Measurements from ENCODE around the gene MPP3. TPM values are rescaled to one million over a fixed set of nuclear protein-coding genes. Genes with fewer than 3 reads are reported as not detected.
"Not testable (repeated sequence)": the region's sequence is repeated elsewhere in the genome, so short reads cannot be mapped to it uniquely, and the experiment has no call there.

Gene MPP3
- total RNA-seq, 1 experiment from 2014 or later, result 19.5 TPM

GRCh38 chr17:43799047-43799446 is 33.9 kb downstream of the MPP3 start:
- Histone ChIP-seq H3K27ac (ENCODE audit: low read depth, low read length) (no peak overlapping the region), H2AFZ (ENCODE audit: low read depth, low read length, poor library complexity, severe bottlenecking) (no peak overlapping the region), H3K9ac (ENCODE audit: low read length) (no peak overlapping the region), H3K9me2 (ENCODE audit: insufficient read depth) (no peaks in the 10 kb centered on the region), H3K4me1 (ENCODE audit: control insufficient read depth in 1 of 2, insufficient read depth in 2 of 2, low read length in 2 of 2) (no peaks in the 10 kb centered on the region; a peak in 1 of 4 replicates), H3K4me2 (ENCODE audit: low read length) (no peak overlapping the region), H3K79me2 (ENCODE audit: insufficient read depth, low read length) (no peaks in the 10 kb centered on the region), H3K36me3 (ENCODE audit: control insufficient read depth in 1 of 2, insufficient read depth in 2 of 2, low read length in 2 of 2) (peaks cover 2 to 12% of the 10 kb centered on the region in 2 experiments; a peak in 2 of 4 replicates), H3K27me3 (ENCODE audit: insufficient read depth, low read length) (no peaks in the 10 kb centered on the region), H3K4me3 (replicated peaks in 1 of 2; ENCODE audit: low read depth in 1 of 2, low read length in 2 of 2) (no peak overlapping the region), H4K20me1 (ENCODE audit: insufficient read depth) (no peaks in the 10 kb centered on the region), H3K9me3 (ENCODE audit: control insufficient read depth in 1 of 2, insufficient read depth in 1 of 2, low read depth in 1 of 2, low read length in 2 of 2) (no peaks in the 10 kb centered on the region)
- no peak for ATAC-seq
- ChIA-PET POLR2A (no interaction called here), RAD21 (ENCODE audit: low non-redundant PET in 1 of 2, low total read pairs in 2 of 2, uncharacterized antibody in 2 of 2, unreplicated experiment in 2 of 2) (no interaction called here), CTCF (interaction anchor here (1.1 kb wide), 1 partner anchor 40 kb away, joined by 4 read pairs; no protein-coding TSS in a partner anchor)
- no peak for DNase-seq (ENCODE audit: low read depth, low spot score)
- intact Hi-C loops (cut with micrococcal nuclease), result no loop called here
- no TSS peak for BruUV-seq (replicated peaks)
- TF ChIP-seq ZFX (IDR thresholded peaks at IDR 0.05) (no peak), SRF (IDR thresholded peaks at IDR 0.05; ENCODE audit: low read depth) (no peak), MAX (IDR thresholded peaks at IDR 0.05) (no peak), CBX3 (IDR thresholded peaks at IDR 0.05; ENCODE audit: low read depth) (no peak), ZNF274 (IDR thresholded peaks at IDR 0.05; ENCODE audit: low read depth, low read length) (no peak), EZH2phosphoT487 (IDR thresholded peaks at IDR 0.05; ENCODE audit: borderline replicate concordance) (no peak), FOSL1 (IDR thresholded peaks at IDR 0.05; ENCODE audit: low read depth) (no peak), SIN3A (IDR thresholded peaks at IDR 0.05; ENCODE audit: low read depth) (no peak), POLR2A (IDR thresholded peaks at IDR 0.05; ENCODE audit: borderline replicate concordance, extremely low read depth, insufficient read depth, insufficient read length) (no peak), CEBPB (IDR thresholded peaks at IDR 0.05; ENCODE audit: low read depth) (no peak), JUND (IDR thresholded peaks at IDR 0.05) (no peak), POLR2AphosphoS5 (IDR thresholded peaks at IDR 0.05; ENCODE audit: low read depth, low read length) (no peak), ATF3 (IDR thresholded peaks at IDR 0.05) (no peak), RAD21 (IDR thresholded peaks at IDR 0.05; ENCODE audit: low read depth) (no peak)
- TF ChIP-seq, protein P1, sequence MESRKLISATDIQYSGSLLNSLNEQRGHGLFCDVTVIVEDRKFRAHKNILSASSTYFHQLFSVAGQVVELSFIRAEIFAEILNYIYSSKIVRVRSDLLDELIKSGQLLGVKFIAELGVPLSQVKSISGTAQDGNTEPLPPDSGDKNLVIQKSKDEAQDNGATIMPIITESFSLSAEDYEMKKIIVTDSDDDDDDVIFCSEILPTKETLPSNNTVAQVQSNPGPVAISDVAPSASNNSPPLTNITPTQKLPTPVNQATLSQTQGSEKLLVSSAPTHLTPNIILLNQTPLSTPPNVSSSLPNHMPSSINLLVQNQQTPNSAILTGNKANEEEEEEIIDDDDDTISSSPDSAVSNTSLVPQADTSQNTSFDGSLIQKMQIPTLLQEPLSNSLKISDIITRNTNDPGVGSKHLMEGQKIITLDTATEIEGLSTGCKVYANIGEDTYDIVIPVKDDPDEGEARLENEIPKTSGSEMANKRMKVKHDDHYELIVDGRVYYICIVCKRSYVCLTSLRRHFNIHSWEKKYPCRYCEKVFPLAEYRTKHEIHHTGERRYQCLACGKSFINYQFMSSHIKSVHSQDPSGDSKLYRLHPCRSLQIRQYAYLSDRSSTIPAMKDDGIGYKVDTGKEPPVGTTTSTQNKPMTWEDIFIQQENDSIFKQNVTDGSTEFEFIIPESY (IDR thresholded peaks at IDR 0.05; ENCODE audit: extremely low read depth, insufficient replicate concordance, low read length), result no peak

- H3K4me1 ChIP-seq (ENCODE audit: control insufficient read depth in 1 of 2, insufficient read depth in 2 of 2, low read length in 2 of 2); BruUV-seq (replicated peaks); H3K27me3 ChIP-seq (ENCODE audit: insufficient read depth, low read length); DNase-seq (ENCODE audit: low read depth, low spot score); POLR2A ChIA-PET; intact Hi-C loops (cut with micrococcal nuclease); CTCF ChIA-PET; H3K36me3 ChIP-seq (ENCODE audit: control insufficient read depth in 1 of 2, insufficient read depth in 2 of 2, low read length in 2 of 2); H3K9me2 ChIP-seq (ENCODE audit: insufficient read depth); H3K4me3 ChIP-seq (replicated peaks in 1 of 2; ENCODE audit: low read depth in 1 of 2, low read length in 2 of 2); RAD21 ChIA-PET (ENCODE audit: low non-redundant PET in 1 of 2, low total read pairs in 2 of 2, uncharacterized antibody in 2 of 2, unreplicated experiment in 2 of 2); H3K9me3 ChIP-seq (ENCODE audit: control insufficient read depth in 1 of 2, insufficient read depth in 1 of 2, low read depth in 1 of 2, low read length in 2 of 2); H3K27ac ChIP-seq (ENCODE audit: low read depth, low read length); H3K79me2 ChIP-seq (ENCODE audit: insufficient read depth, low read length); H4K20me1 ChIP-seq (ENCODE audit: insufficient read depth); H3K9ac ChIP-seq (ENCODE audit: low read length); H3K4me2 ChIP-seq (ENCODE audit: low read length); ATAC-seq; H2AFZ ChIP-seq (ENCODE audit: low read depth, low read length, poor library complexity, severe bottlenecking): not testable (repeated sequence)
These were observed 34.9 kb downstream of the MPP3 start for GRCh38 chr17:43798024-43798423.

DNA sequence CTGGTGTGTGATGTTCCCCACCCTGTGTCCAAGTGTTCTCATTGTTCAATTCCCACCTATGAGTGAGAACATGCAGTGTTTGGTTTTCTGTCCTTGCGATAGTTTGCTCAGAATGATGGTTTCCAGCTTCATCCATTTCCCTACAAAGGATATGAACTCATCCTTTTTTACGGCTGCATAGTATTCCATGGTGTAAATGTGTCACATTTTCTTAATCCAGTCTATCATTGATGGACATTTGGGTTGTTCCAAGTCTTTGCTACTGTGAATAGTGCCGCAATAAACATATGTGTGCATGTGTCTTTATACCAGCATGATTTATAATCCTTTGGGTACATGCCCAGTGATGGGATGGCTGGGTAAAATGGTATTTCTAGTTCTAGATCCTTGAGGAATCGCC is 40.3 kb downstream of the MPP3 start:
- BruUV-seq (replicated peaks); intact Hi-C loops (cut with micrococcal nuclease); DNase-seq (ENCODE audit: low read depth, low spot score); H3K4me2 ChIP-seq (ENCODE audit: low read length); H3K27me3 ChIP-seq (ENCODE audit: insufficient read depth, low read length); H3K36me3 ChIP-seq (ENCODE audit: control insufficient read depth in 1 of 2, insufficient read depth in 2 of 2, low read length in 2 of 2); H3K9me2 ChIP-seq (ENCODE audit: insufficient read depth); H3K4me3 ChIP-seq (replicated peaks in 1 of 2; ENCODE audit: low read depth in 1 of 2, low read length in 2 of 2); H3K9ac ChIP-seq (ENCODE audit: low read length); ATAC-seq; H2AFZ ChIP-seq (ENCODE audit: low read depth, low read length, poor library complexity, severe bottlenecking); H3K79me2 ChIP-seq (ENCODE audit: insufficient read depth, low read length); POLR2A ChIA-PET; H3K9me3 ChIP-seq (ENCODE audit: control insufficient read depth in 1 of 2, insufficient read depth in 1 of 2, low read depth in 1 of 2, low read length in 2 of 2); CTCF ChIA-PET; RAD21 ChIA-PET (ENCODE audit: low non-redundant PET in 1 of 2, low total read pairs in 2 of 2, uncharacterized antibody in 2 of 2, unreplicated experiment in 2 of 2); H3K27ac ChIP-seq (ENCODE audit: low read depth, low read length); H4K20me1 ChIP-seq (ENCODE audit: insufficient read depth): not testable (repeated sequence)
- H3K4me1 ChIP-seq (ENCODE audit: control insufficient read depth in 1 of 2, insufficient read depth in 2 of 2, low read length in 2 of 2), result peaks cover 10 to 12% of the 10 kb centered on the region in 2 experiments
